GM12801 (cell line): Measurements from ENCODE around the gene NCKIPSD.

Experiments used
- CTCF ChIP-seq: IDR thresholded peaks from one replicate; pipeline ENCODE4 v1.5.1; 2011; ENCODE audit warnings: control low read depth; ENCODE audit not compliant: insufficient read length; ENCODE audit errors: extremely low read depth

Gene NCKIPSD

GRCh38 chr3:48634661-48635221, 51.0 kb downstream of the NCKIPSD start:
- TF ChIP-seq CTCF: no peak

- TF ChIP-seq CTCF: no peak
These were observed 52.0 kb downstream of the NCKIPSD start for GRCh38 chr3:48633743-48634142.

GRCh38 chr3:48633256-48633655, 52.5 kb downstream of the NCKIPSD start:
- no peak for TF ChIP-seq CTCF

GRCh38 chr3:48631516-48632448, 53.9 kb downstream of the NCKIPSD start:
- TF ChIP-seq CTCF: no peak

- no peak for TF ChIP-seq CTCF
These were observed 54.9 kb downstream of the NCKIPSD start for GRCh38 chr3:48630833-48631232.

GRCh38 chr3:48630407-48630806, 55.3 kb downstream of the NCKIPSD start:
- no peak for TF ChIP-seq CTCF

- no peak for TF ChIP-seq CTCF
These were observed 55.8 kb downstream of the NCKIPSD start for GRCh38 chr3:48629894-48630293.
